ENCODE data around the gene PDE7B.

Gene PDE7B

GRCh38 chr6:135993361-135993760, 141.9 kb downstream of the PDE7B start:
- DNase-seq: no peak

DNA sequence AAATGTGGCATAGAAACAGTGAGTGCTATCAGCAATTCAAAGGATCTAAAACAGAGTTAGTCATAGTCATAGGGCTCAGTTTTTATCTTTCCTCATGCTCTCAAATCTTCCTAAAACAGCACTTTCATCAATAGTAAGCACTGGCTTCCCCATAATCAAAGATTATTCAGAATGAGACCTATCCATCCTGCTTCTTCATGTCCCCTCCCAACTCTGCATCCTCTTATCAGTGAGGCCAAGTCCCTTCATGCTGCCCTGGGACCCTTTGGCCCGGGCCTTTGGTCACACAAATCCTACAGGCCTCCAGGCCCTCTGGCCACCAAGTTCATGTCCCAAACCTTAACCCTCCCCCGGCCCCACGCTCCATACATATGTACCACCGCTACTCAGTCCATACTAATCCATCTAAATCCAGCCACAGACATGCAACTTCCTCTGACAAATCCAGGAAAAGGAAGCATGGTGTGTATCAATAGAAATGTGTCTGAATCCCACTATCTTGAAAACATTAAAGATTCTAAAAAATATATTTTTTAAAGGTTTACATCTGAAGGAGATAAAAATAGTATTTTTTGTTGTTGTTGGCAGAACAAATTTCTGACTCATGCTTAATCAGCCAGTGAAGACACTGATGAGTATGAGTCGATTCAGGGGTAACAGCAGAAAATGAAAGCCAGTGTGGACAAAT, 143.5 kb downstream of the PDE7B start:
- DNase-seq: no peak

DNA sequence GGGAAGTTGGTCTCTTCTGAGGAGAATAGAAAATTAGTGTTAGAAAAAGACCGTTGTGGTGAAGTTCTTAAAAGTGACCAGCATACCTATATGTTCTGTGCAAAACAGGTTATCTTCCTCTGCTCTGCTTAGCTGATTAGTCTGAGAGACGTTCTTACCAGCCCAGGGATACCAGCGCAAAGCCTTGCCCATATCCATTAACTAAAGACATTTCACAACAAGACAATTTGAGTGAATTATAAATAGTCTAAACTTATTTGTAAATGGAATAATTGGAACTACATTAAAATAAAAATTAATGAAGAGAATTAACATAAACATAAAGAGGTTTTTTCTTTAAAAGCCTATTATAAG, 144.0 kb downstream of the PDE7B start:
- DNase-seq: no peak

GRCh38 chr6:135996668-135997067, 145.2 kb downstream of the PDE7B start:
- DNase-seq: no peak

- no peak for DNase-seq
Measured at GRCh38 chr6:135999393-135999792, 147.9 kb downstream of the PDE7B start.

DNA sequence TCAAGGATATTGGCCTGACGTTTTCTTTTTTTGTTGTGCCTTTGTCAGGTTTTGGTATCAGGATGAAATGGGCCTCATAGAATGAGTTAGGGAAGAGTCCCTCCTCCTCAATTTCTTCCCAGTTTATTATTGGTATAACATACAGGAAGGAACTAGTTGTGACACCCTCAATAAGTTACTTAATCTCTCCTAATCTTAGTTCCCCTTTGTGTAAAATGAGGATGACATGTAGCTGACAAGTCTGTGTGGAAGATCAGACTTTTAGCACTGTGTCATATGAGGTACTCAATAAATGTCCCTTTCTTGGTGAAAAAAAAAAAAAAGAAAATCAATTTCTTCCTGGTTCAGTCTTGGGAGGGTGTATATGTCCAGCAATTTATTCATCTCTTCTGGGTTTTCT, 155.8 kb downstream of the PDE7B start:
- DNase-seq: no peak

GRCh38 chr6:136011475-136011874, 160.0 kb downstream of the PDE7B start:
- DNase-seq: no peak

- DNase-seq: no peak
Measured at GRCh38 chr6:136012198-136012887, 160.8 kb downstream of the PDE7B start.

DNA sequence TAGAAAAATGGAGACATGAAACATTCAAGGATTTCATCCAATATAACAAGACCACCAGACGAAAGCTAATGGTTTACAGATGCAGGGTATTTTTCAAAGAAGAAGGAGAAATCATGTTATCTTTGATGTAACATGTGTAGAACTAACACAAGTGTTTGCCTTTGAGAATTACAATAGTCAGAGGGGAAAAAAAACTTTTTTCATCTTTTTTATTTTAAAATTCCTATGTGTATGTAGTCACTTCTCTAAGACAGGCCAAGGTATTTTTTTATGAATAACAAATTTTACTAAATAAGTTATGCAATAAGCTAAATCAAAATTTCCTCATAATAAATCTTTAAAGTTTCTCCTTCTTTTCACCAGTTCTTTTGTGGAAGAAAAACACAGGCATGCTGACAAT, 161.4 kb downstream of the PDE7B start:
- no peak for DNase-seq

DNA sequence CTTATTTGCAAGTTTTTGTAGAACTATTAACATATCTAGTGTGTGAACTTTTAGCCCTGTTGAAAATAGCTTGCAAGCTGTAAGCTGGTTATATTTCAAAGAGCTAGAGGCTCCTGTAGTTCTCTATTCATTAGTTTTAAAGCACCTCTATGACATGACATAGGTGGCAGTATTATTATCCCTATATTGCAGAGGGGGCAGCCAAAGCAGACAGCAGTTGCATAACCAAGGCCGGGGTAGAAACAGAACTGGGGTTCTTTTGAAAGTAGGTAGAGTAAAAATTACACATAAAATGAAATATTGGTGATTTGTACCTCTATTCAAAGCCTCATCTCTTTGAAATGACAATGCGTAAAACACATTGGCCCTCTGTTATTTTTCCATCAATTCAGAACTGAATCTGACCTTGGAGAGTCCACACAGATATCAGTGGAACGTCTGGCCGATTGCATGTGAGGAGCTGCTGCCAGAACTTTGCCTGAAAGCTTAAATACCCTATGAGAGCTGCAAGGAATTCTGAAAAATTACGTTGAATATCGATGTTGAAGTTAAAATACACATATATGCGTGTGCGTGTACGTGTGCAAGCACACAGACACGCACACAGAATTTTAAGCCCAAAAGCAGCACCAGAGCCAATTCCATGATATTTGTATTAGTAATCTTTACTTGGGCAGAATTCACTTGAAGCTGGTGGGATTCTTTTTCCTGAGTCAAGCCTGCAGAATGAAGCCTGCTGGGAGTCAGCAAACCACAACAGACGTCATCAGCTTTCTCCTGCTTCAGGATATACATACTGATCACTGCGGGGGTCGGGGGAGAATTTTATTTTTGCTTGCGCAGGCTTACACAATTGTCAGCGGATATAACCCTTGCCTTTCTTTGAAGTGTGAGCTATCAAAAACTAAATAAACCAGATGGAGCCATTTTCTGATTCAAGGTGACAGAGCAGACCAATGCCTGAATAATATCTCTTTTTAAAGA, 163.2 kb downstream of the PDE7B start:
- no peak for DNase-seq

DNA sequence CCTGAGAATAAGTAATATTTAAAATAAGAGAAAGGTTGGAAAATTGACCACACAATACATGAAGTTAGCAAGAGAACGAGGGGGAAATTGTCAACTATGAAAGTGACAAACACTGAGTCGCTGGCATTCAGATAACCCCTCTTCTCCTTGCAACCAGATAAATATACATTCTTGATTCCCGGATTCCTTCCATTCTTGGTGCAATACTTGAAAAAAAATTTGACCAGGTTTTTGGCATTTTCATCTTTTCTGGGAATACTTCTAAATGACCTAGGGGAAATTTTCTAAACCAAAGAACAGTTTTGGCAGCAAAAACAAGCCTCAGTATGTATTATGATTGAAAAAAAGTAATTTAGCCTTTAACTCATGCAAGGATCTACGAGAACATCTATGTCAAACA, 164.0 kb downstream of the PDE7B start:
- DNase-seq: no peak

DNA sequence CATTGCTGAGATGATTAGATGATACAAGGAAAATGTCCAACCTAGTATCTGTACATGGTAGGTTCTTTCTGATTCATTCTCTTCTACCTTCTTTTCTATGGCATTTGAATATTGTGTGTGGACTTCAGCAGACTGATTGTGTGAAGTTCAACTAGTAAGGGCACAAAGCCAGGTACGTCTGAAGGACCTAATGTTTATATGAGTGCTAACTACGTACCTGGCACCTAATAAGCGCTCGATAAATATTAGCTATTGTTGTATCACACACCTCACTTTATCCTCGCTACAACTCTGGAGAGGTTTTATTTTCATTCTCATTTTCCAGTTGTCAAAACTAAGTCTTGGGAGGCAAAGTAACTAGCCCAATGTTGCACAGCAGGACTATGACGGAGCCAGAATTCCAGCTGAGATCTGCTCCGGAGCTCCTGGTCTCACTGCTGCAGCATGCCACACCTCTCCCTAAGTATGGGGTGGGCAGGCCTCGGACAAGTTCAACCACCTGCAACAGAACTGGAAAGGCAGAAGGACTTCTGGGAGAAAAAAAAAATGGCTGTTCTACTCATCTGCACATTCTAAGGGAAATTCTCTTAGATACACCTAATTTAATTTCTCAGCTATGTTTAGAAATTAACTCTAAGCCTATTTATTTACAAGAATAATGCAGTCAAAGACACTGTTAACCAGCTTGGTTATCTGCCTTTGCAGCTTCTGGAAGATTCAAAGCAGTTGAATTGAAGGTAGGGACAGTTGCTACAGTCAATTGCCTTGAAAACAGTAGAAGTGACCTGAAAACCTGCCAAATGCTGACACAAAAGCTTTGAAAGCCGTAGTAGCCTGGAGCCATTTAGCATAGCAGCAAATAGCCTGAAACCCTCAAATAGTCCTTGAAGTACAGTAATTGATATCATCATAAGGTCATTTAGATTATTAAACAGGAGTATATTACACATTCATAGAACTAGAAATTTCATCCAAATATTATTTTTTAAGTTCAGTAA, 165.0 kb downstream of the PDE7B start:
- DNase-seq: no peak

DNA sequence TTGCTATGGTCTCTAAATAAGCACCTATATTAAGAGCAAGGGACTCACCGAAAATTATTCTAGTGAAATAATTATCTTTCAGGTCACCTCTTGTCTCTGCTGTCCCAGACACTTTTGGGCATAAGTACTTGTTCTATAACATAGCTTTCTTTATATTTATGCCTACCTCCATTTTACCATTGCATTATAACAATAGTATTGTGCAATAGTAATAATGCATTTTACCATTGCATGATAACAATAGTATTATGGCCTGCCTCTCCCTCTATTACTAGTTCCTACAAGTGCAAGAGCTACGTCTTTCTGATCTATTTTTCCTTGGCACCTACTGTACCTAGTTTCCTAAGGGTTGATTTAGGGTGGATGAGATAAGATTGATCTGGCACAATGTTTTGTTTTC, 169.2 kb downstream of the PDE7B start:
- DNase-seq: no peak

DNA sequence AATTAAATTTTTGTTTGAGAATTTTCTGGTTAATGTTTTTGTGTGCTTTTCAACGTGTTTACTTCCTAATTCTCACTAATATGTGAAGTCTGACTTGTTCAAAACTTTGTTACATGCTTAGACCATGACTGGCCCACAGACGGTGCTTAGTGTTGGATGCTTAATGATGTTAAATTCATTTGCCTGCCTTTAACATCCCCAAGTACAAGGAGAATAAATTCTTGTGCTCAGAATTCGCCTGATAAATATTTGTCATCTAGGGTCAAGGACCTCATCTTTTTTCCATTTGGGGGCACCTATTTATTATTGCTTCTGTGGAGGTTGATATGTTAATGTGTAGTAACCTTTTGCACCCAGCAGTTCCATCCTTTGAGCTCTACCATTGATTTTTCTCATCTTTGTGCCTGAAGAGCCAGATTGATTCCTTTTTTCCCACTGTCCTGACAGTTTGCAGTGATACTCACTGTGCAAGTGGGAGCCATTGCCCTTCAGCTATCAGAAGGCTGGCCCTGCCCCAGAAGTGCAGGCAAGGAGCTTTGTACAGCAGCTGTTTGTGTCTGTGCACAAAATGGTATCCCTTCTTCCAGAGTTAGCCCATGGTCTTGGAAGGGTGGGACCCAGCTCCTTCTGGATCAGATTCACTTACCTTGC, 170.8 kb downstream of the PDE7B start:
- no peak for DNase-seq

DNA sequence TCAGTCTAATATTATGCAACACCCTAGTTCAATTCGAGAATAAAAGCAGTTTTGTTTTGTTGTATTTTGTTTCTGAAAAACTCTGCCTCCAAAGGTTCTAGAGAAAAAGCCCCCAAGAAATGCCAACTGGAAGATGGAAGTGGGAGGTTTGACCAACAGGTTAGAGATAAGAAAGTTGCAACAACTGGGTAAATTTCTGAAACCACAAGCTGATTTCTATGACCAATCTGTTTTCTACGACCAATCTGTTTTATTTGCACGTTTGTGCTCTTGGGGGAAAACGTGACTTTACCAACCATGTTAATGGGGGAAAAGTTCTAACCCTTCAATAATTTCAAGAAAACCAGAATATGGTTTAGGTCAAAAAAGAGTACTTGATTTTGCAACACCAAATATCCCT, 173.2 kb downstream of the PDE7B start:
- no peak for DNase-seq

GRCh38 chr6:136025736-136026135, 174.2 kb downstream of the PDE7B start:
- no peak for DNase-seq

DNA sequence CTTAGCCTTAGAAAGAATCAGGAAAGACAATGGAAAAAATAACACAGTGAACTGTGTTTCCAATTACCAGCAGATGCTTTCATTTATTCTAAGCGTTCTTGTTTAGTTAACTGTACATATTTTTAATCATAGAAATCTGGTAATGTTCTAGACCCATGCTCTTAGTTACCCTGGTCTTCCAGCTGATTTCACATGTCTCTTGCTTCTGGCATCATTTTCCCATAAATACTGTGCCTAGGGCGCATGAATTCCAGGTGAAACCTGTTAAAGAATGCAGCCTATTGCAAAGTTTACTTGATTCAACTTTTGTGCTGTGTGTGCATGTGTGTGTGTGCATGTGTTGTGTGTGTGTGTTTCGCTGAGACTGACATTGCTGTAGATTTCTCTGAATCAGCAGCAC, 178.6 kb downstream of the PDE7B start:
- DNase-seq: no peak

GRCh38 chr6:136031982-136032381, 180.5 kb downstream of the PDE7B start:
- no peak for DNase-seq

GRCh38 chr6:136033416-136033815, 181.9 kb downstream of the PDE7B start:
- DNase-seq: no peak

- DNase-seq: no peak
Measured at GRCh38 chr6:136034422-136034821, 182.9 kb downstream of the PDE7B start.

GRCh38 chr6:136035378-136036070, 184.0 kb downstream of the PDE7B start:
- no peak for DNase-seq
